OCI-LY7 (cell line): ENCODE measurements around the gene HDGF. TPM values are rescaled to one million over a fixed set of nuclear protein-coding genes. Genes with fewer than 3 reads are reported as not detected.

Experiments
- BruUV-seq: library from RNA; stranded (reverse); fragments of 400-500 nt; replicated peaks from 2 replicates; lab custom pipeline; 2021; lab: Mats Ljungman, UMichigan
- CTCF ChIA-PET: fragments of 300-600 bp; sonication (Branson Sonifier 250); formaldehyde crosslinking; loops from one replicate; lab custom pipeline; 2022; ENCODE audit warnings: antibody characterized with exemption; ENCODE audit not compliant: unreplicated experiment; lab: Charles Lee
- POLR2A ChIA-PET: fragments of 300-600 bp; sonication (Branson Sonifier 250); formaldehyde crosslinking; loops from one replicate; lab custom pipeline; 2022; ENCODE audit warnings: antibody characterized with exemption; lab: Charles Lee
- DNase-seq: peaks from one replicate; pipeline ENCODE4 v3.0.0-alpha.2; 2015; ENCODE audit warnings: low spot score
- H2AFZ ChIP-seq: fragments of 200-600 bp; sonication (generic), shearing (Covaris generic); 2 replicates; pipeline ENCODE4 v1.6.1; 2014; ENCODE audit warnings: mild to moderate bottlenecking, antibody characterized with exemption, low read length, moderate library complexity
- H3K27ac ChIP-seq: fragments of 200-600 bp; sonication (generic); 2 replicates; pipeline ENCODE4 v1.5.1; 2014; ENCODE audit warnings: mixed run types, low read depth, mild to moderate bottlenecking, moderate library complexity, low read length, inconsistent platforms; ENCODE audit not compliant: poor library complexity, severe bottlenecking
- H3K36me3 ChIP-seq: fragments of 200-600 bp; sonication (generic); 2 replicates; pipeline ENCODE4 v1.6.1; 2014; ENCODE audit warnings: mild to moderate bottlenecking, antibody characterized with exemption, low read length, moderate library complexity, mixed read lengths; ENCODE audit not compliant: insufficient read depth
- H3K4me1 ChIP-seq: fragments of 200-600 bp; sonication (generic); 2 replicates; pipeline ENCODE4 v1.5.1; 2014; ENCODE audit warnings: mild to moderate bottlenecking, low read length; ENCODE audit not compliant: insufficient read depth, poor library complexity, severe bottlenecking
- H3K4me2 ChIP-seq: fragments of 200-600 bp; sonication (generic); 2 replicates; pipeline ENCODE4 v1.6.1; 2014; ENCODE audit warnings: mild to moderate bottlenecking, low read length
- H3K4me3 ChIP-seq: fragments of 200-600 bp; sonication (generic); 2 replicates; pipeline ENCODE4 v1.5.1; 2014; ENCODE audit warnings: mild to moderate bottlenecking, low read depth, low read length; ENCODE audit not compliant: poor library complexity, severe bottlenecking
- H3K79me2 ChIP-seq: fragments of 200-600 bp; sonication (generic); 2 replicates; pipeline ENCODE4 v1.6.1; 2016; ENCODE audit warnings: low read depth, mild to moderate bottlenecking, low read length, moderate library complexity, mixed read lengths; ENCODE audit not compliant: insufficient read depth
- H3K9me2 ChIP-seq: fragments of 200-600 bp; sonication (generic); 2 replicates; pipeline ENCODE4 v1.6.1; 2016; ENCODE audit warnings: mild to moderate bottlenecking, low read length, mixed read lengths; ENCODE audit not compliant: insufficient read depth
- H3K9me3 ChIP-seq: fragments of 200-600 bp; sonication (generic); 2 replicates; pipeline ENCODE4 v1.6.1; 2014; ENCODE audit warnings: mild to moderate bottlenecking, mixed run types, low read length, mixed read lengths
- H4K20me1 ChIP-seq: fragments of 200-600 bp; sonication (generic); 2 replicates; pipeline ENCODE4 v1.6.1; 2014; ENCODE audit warnings: mild to moderate bottlenecking, antibody characterized with exemption, low read length, moderate library complexity, mixed read lengths; ENCODE audit not compliant: insufficient read depth
- CTCF ChIP-seq: fragments of 200-600 bp; sonication (generic); conservative IDR thresholded peaks from 2 replicates; pipeline ENCODE4 v1.5.1; 2014; ENCODE audit warnings: mild to moderate bottlenecking, antibody characterized with exemption, low read length, moderate library complexity, mixed read lengths
- EZH2phosphoT487 ChIP-seq: fragments of 200-600 bp; sonication (generic); IDR thresholded peaks from 2 replicates; pipeline ENCODE4 v1.6.1; 2018; ENCODE audit warnings: low read depth, borderline replicate concordance, mild to moderate bottlenecking, mixed run types, antibody characterized with exemption, low read length, moderate library complexity, mixed read lengths
- intact Hi-C: fragments of 100-400 bp; cut with micrococcal nuclease; formaldehyde crosslinking; loops from one replicate; pipeline ENCODE4 v1.10.0; 2022; ENCODE audit not compliant: unreplicated experiment
- total RNA-seq, 2 experiments: library from RNA; depleted of rRNA in 1 of 2; stranded (reverse); fragments of >200 nt in 1 of 2; shearing (Covaris generic) in 1 of 2; gene quantifications; 2 replicates each; pipeline ENCODE4 v1.2.3, GENCODE V29; 2014 to 2022

The HDGF gene
- total RNA-seq, 2 experiments from 2014 or later, result 291 to 329 TPM

- intact Hi-C loops, result loop anchor here (1.0 to 5.0 kb wide), 4 partner anchors 22 to 133 kb away; partner anchors contain the start of genes HDGF, NTRK1 and PRCC
- Histone ChIP-seq H3K4me1 (peaks cover 30% of the 10 kb centered on the region), H3K9me3 (no peaks in the 10 kb centered on the region), H3K9me2 (no peaks in the 10 kb centered on the region), H3K27ac (peak within 1 kb of the TSS; percentile 62), H4K20me1 (peaks cover 25% of the 10 kb centered on the region), H3K79me2 (peaks cover 59% of the 10 kb centered on the region), H3K4me3 (peak within 1 kb of the TSS; percentile 87), H3K36me3 (peaks cover 36% of the 10 kb centered on the region), H2AFZ (peak within 1 kb of the TSS; percentile 61; the same call in 1 of the 2 replicates), H3K4me2 (peak within 1 kb of the TSS; percentile 96)
- no TSS peak for BruUV-seq
- TF ChIP-seq EZH2phosphoT487 (no peak), CTCF (no peak)
- ChIA-PET POLR2A (interaction anchor here (0.5 to 1.9 kb wide), 8 partner anchors 12 to 792 kb away, joined by 3 to 6 read pairs (median 4); partner anchors contain the start of gene MRPL24), CTCF (interaction anchor here (0.6 kb wide), 2 partner anchors 23 to 39 kb away, joined by 3 read pairs; partner anchors contain the start of gene HDGF)
- peak; percentile 95 for DNase-seq
Observed at GRCh38 chr1:156728599-156729462, 22.6 kb downstream of the HDGF start, which contains the start of gene ISG20L2. ISG20L2 (minus strand) TSS chr1:156728766; CDS start chr1:156727652, 1,114 bp downstream.

- no TSS peak for BruUV-seq
- H3K36me3 ChIP-seq, result peaks cover 42% of the 10 kb centered on the region
- no peaks in the 10 kb centered on the region for H3K9me2 ChIP-seq
- H3K27ac ChIP-seq, result peak within 1 kb of the TSS; percentile 62
- H3K4me2 ChIP-seq, result peak within 1 kb of the TSS; percentile 96
- peaks cover 31% of the 10 kb centered on the region for H3K4me1 ChIP-seq
- H2AFZ ChIP-seq, result peak within 1 kb of the TSS; percentile 61; the same call in 1 of the 2 replicates
- peak; percentile 86 for DNase-seq
- no peaks in the 10 kb centered on the region for H3K9me3 ChIP-seq
- intact Hi-C loops, result loop anchor here (1.0 to 5.0 kb wide), 4 partner anchors 23 to 134 kb away; partner anchors contain the start of genes HDGF, NTRK1 and PRCC
- no peak for TF ChIP-seq EZH2phosphoT487
- no peak for TF ChIP-seq CTCF
- POLR2A ChIA-PET, result interaction anchor here (0.5 to 1.6 kb wide), 10 partner anchors 13 to 793 kb away, joined by 3 to 6 read pairs (median 4); partner anchors contain the start of gene MRPL24
- H4K20me1 ChIP-seq, result peaks cover 32% of the 10 kb centered on the region
- CTCF ChIA-PET, result interaction anchor here (0.6 kb wide), 1 partner anchor 65 kb away, joined by 6 read pairs; no protein-coding TSS in a partner anchor
- H3K79me2 ChIP-seq, result peaks cover 67% of the 10 kb centered on the region
- H3K4me3 ChIP-seq, result peak within 1 kb of the TSS; percentile 87
Observed at GRCh38 chr1:156727926-156728598, 23.4 kb downstream of the HDGF start, which contains the start of gene METTL25B. METTL25B (plus strand) TSS chr1:156728469; CDS start chr1:156729105, 636 bp downstream.
